Measurements from ENCODE around the gene FOXI3.
"Not testable (repeated sequence)": the region's sequence is repeated elsewhere in the genome, so short reads cannot be mapped to it uniquely, and the experiment has no call there.

FOXI3 gene

GRCh38 chr2:88437010-88437409 is 15.5 kb downstream of the FOXI3 start:
- no peak for DNase-seq

- DNase-seq, result no peak
Measured at GRCh38 chr2:88429929-88430328, 22.6 kb downstream of the FOXI3 start.

- DNase-seq, result no peak
Measured at GRCh38 chr2:88423733-88424132, 28.8 kb downstream of the FOXI3 start.

- DNase-seq, result not testable (repeated sequence)
Measured at GRCh38 chr2:88419051-88419450, 33.4 kb downstream of the FOXI3 start.

- no peak for DNase-seq
Measured at GRCh38 chr2:88416016-88416663, 36.4 kb downstream of the FOXI3 start.

- DNase-seq, result not testable (repeated sequence)
Measured at GRCh38 chr2:88408870-88409269, 43.6 kb downstream of the FOXI3 start.

- DNase-seq, result no peak
Measured at GRCh38 chr2:88400037-88400767, 52.3 kb downstream of the FOXI3 start.

- DNase-seq, result no peak
Measured at GRCh38 chr2:88398180-88398579, 54.3 kb downstream of the FOXI3 start.
